Transverse colon (tissue), 4 donors: ENCODE data around the gene DNAJB1. TPM values are rescaled to one million over a fixed set of nuclear protein-coding genes. Genes with fewer than 3 reads are reported as not detected.

Experiments used
- DNase-seq: peaks from one replicate; pipeline ENCODE4 v3.0.0-alpha.2; 2019
- H3K27ac ChIP-seq, 4 donors: fragments of 200-600 bp; sonication (generic); 2 replicates each; pipeline ENCODE4 v1.5.1; 2016 to 2018; ENCODE audit warnings: inconsistent platforms in 4 of 4
- H3K27me3 ChIP-seq: fragments of 200-600 bp; sonication (generic); 2 replicates; pipeline ENCODE4 v1.5.1; 2017; ENCODE audit warnings: inconsistent platforms
- H3K36me3 ChIP-seq, 4 donors: fragments of 200-600 bp; sonication (generic); 2 replicates each; pipeline ENCODE4 v1.5.1; 2017 to 2019; ENCODE audit warnings: inconsistent platforms in 4 of 4
- H3K4me1 ChIP-seq, 4 donors: fragments of 200-600 bp; sonication (generic); 2 replicates each; pipeline ENCODE4 v1.5.1; 2017 to 2020; ENCODE audit warnings: inconsistent platforms in 4 of 4
- H3K4me3 ChIP-seq, 4 donors: fragments of 200-600 bp; sonication (generic); 1 replicate in 1 of 4; 2 replicates in 3 of 4; pipeline versions ENCODE4 v1.5.1 to v1.6.1; 2017 to 2019; ENCODE audit warnings: inconsistent platforms in 4 of 4
- H3K9me3 ChIP-seq, 2 donors: fragments of 200-600 bp; sonication (generic); 2 replicates each; pipeline ENCODE4 v1.5.1; 2017 to 2019; ENCODE audit warnings: inconsistent platforms in 2 of 2
- CTCF ChIP-seq, 5 experiments: fragments of 200-600 bp in 3 of 5; fragments of 450-650 bp in 2 of 5; sonication (generic) in 3 of 5; IDR thresholded peaks; 1 replicate in 2 of 5; 2 replicates in 3 of 5; pipeline ENCODE4 v1.5.1; 2016 to 2017; ENCODE audit warnings: antibody characterized with exemption in 5 of 5, inconsistent platforms in 3 of 5, mild to moderate bottlenecking in 2 of 5, moderate library complexity in 1 of 5
- EP300 ChIP-seq: sonication (generic); formaldehyde crosslinking; IDR thresholded peaks from one replicate; pipeline ENCODE4 v1.6.1; 2017; ENCODE audit warnings: antibody characterized with exemption, low read depth
- POLR2A ChIP-seq: fragments of 450-650 bp; IDR thresholded peaks from one replicate; pipeline ENCODE4 v1.6.1; 2016; ENCODE audit warnings: antibody characterized with exemption, mild to moderate bottlenecking, moderate library complexity
- POLR2AphosphoS5 ChIP-seq, 3 donors: sonication (generic); formaldehyde crosslinking; IDR thresholded peaks; one replicate each; pipeline ENCODE4 v1.6.1; 2016; ENCODE audit warnings: antibody characterized with exemption in 3 of 3
- WGBS, 2 donors: methylation state at CpG; one replicate each; pipeline ENCODE4 v1.1.5; 2018; ENCODE audit warnings: low coverage in 1 of 2; 5-methylcytosine and 5-hydroxymethylcytosine counted together
- in situ Hi-C, 4 donors: fragments of 200-750 bp; cut with MboI; loops; one replicate each; pipeline versions ENCODE4 v1.15.0 to v1.15.1; 2017; ENCODE audit warnings: low sequenced_read_pairs in 3 of 4, low pct_ligation_motif_present in 1 of 4, low pct_unique_long_range_greater_than_20kb in 1 of 4
- intact Hi-C: fragments of 100-400 bp; cut with DNase I; formaldehyde crosslinking; loops from one replicate; pipeline ENCODE4 v1.15.1; 2023; ENCODE audit warnings: low total_unique reads
- total RNA-seq, 4 donors: library from RNA; depleted of rRNA; stranded (reverse); fragments of >200 nt; gene quantifications; one replicate each; pipeline ENCODE4 v1.1.0, GENCODE V29; 2016

DNAJB1 gene
- total RNA-seq, 4 donors from 2014 or later: 20.3 to 111 (median 93.8) TPM

- Histone ChIP-seq H3K36me3 (peaks cover 0 to 15% (median 3%) of the 10 kb centered on the region in 4 donors), H3K9me3 (no peaks in the 10 kb centered on the region), H3K4me1 (peaks cover 0 to 4% (median 2%) of the 10 kb centered on the region in 4 donors), H3K4me3 (no peak overlapping the region), H3K27ac (no peak overlapping the region), H3K27me3 (no peaks in the 10 kb centered on the region)
- TF ChIP-seq CTCF (IDR thresholded peaks at IDR 0.05): no peak
- no peak for TF ChIP-seq POLR2AphosphoS5 (IDR thresholded peaks at IDR 0.05)
- no peak for TF ChIP-seq POLR2A
- no peak for TF ChIP-seq EP300
- no peak for DNase-seq
- intact Hi-C loops: no loop called here
- in situ Hi-C loops: loop anchor here in 1 of 4 donors (25.0 kb wide), 1 partner anchor 324 kb away; the partner anchor contains the start of gene OR7A17
- 94% methylated on average over 14 of the region's 16 CpGs; no CpG with 5 or more reads in 1 of the 2 donors for WGBS, 2 donors
Measured at GRCh38 chr19:14563590-14563926, 45.4 kb upstream of the DNAJB1 start.

GRCh38 chr19:14562660-14563589 lies 44.7 kb upstream of the DNAJB1 start:
- Histone ChIP-seq H3K27me3 (no peaks in the 10 kb centered on the region), H3K27ac (peak overlapping the region in 1 of 4 donors; percentile 7), H3K4me1 (no peaks in the 10 kb centered on the region), H3K4me3 (no peak overlapping the region), H3K9me3 (no peaks in the 10 kb centered on the region), H3K36me3 (peaks cover 0 to 15% (median 3%) of the 10 kb centered on the region in 4 donors)
- in situ Hi-C loops (loop anchor here in 1 of 4 donors (25.0 kb wide), 1 partner anchor 324 kb away; the partner anchor contains the start of gene OR7A17), intact Hi-C loops (no loop called here)
- no peak for TF ChIP-seq POLR2A
- no peak for TF ChIP-seq CTCF (IDR thresholded peaks at IDR 0.05)
- TF ChIP-seq POLR2AphosphoS5 (IDR thresholded peaks at IDR 0.05): no peak
- TF ChIP-seq EP300: no peak
- 85% methylated on average over 20 of the region's 23 CpGs; no CpG with 5 or more reads in 1 of the 2 donors for WGBS, 2 donors
- DNase-seq: no peak

- Histone ChIP-seq H3K4me1 (peaks cover 0 to 3% (median 2%) of the 10 kb centered on the region in 4 donors), H3K9me3 (no peaks in the 10 kb centered on the region), H3K4me3 (no peak overlapping the region), H3K27ac (peak overlapping the region in 2 of 4 donors; percentile 7 to 36), H3K27me3 (no peaks in the 10 kb centered on the region), H3K36me3 (peaks cover 0 to 15% (median under 1%) of the 10 kb centered on the region in 4 donors)
- in situ Hi-C loops (loop anchor here in 1 of 4 donors (25.0 kb wide), 1 partner anchor 325 kb away; the partner anchor contains the start of gene OR7A17), intact Hi-C loops (no loop called here)
- no peak for DNase-seq
- TF ChIP-seq POLR2A (no peak), POLR2AphosphoS5 (IDR thresholded peaks at IDR 0.05) (no peak)
- 66% methylated on average over 11 of the region's 22 CpGs; no CpG with 5 or more reads in 1 of the 2 donors for WGBS, 2 donors
Measured at GRCh38 chr19:14561847-14562351, 43.7 kb upstream of the DNAJB1 start.

- H3K27ac ChIP-seq: peak overlapping the region in 1 of 4 donors; percentile 36
- H3K4me3 ChIP-seq: no peak overlapping the region
- H3K36me3 ChIP-seq: peaks cover 0 to 15% (median 0%) of the 10 kb centered on the region in 4 donors
- DNase-seq: no peak
- intact Hi-C loops: no loop called here
- H3K27me3 ChIP-seq: no peaks in the 10 kb centered on the region
- in situ Hi-C loops: loop anchor here in 1 of 4 donors (25.0 kb wide), 1 partner anchor 326 kb away; the partner anchor contains the start of gene OR7A17
- no peak for TF ChIP-seq POLR2AphosphoS5 (IDR thresholded peaks at IDR 0.05)
- TF ChIP-seq POLR2A: no peak
- no peak for TF ChIP-seq EP300
- no peak for TF ChIP-seq CTCF (IDR thresholded peaks at IDR 0.05)
- no peaks in the 10 kb centered on the region for H3K9me3 ChIP-seq
- peaks cover 0 to 10% (median 8%) of the 10 kb centered on the region in 4 donors for H3K4me1 ChIP-seq
- 81% methylated on average over 8 of the region's 8 CpGs; no CpG with 5 or more reads in 1 of the 2 donors for WGBS, 2 donors
Measured at GRCh38 chr19:14561249-14561648, 43.1 kb upstream of the DNAJB1 start.
